NOMO-1 treated with dmso at 0.1 percent for 144 hours (cell line): Measurements from ENCODE around the gene PRKG1.
"Not testable (repeated sequence)": the region's sequence is repeated elsewhere in the genome, so short reads cannot be mapped to it uniquely, and the experiment has no call there.

Experiments
- DNase-seq: peaks from one replicate; lab custom pipeline; 2025; ENCODE audit not compliant: unreplicated experiment; lab: John Stamatoyannopoulos, UW

The PRKG1 gene

DNA sequence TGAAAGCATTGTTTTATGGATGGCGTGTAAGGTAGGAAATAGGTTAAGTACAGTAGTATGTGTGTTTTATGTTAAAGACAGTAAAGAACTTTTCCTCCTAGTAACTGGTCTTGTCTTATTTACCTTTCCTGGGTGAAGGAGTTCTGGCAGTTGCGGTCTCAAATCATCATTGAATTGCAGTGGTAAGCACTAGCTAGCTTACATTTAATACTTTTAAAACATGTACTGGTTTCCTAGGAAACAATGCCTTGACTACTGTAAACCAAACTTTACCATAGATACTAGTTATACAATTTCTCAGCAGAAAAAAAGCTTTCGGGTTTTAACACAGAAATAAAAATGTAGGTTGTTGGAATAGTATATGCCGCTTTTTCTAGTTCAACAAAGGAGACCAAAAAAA lies 37.7 kb downstream of the PRKG1 start:
- DNase-seq: no peak

DNA sequence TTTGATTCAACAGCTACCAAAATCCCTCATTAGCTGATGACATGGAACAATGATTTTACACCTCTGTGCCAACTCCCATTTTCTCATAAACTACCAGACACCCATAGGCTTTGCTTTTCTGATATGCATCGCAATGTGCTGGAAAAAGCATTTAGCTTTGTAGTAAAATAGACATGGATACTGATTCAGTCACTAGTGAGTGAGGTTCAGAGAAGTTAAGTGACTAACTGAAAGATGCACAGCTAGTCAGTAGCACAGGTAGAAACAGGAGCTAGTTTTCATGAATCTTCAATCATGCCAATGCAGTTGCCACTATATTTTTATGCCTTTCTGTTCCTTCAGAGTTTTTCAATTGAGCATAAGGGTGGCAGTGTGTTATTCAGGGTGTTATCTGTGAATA lies 38.7 kb downstream of the PRKG1 start:
- DNase-seq: no peak

DNA sequence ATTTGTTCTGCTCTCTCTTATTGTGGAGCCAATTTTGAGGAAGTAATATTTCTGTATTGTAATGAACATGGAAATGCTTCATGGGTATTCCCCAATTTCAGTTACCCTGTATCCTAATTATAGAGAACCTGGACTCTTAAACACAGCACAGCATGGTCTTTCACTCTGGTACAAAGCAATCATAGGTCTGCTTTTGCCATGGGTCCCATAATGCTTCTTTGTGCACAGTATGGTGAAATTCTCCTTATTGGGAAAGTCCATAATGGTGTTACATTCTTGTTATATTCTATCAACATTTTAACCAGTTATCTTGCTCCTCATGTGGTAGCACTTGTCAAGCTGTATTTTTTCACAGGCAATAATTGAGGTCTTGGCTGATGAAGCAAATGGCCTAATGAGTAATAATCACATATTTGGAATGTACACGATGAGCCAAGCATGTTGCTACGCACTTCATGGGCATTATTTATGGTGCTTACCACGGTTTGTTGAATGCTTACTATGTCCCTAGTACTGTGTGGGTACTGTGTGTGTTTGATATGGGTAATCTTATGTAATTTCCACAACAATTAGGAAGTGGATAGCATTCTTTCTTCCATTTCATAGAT lies 42.9 kb downstream of the PRKG1 start:
- no peak for DNase-seq

DNA sequence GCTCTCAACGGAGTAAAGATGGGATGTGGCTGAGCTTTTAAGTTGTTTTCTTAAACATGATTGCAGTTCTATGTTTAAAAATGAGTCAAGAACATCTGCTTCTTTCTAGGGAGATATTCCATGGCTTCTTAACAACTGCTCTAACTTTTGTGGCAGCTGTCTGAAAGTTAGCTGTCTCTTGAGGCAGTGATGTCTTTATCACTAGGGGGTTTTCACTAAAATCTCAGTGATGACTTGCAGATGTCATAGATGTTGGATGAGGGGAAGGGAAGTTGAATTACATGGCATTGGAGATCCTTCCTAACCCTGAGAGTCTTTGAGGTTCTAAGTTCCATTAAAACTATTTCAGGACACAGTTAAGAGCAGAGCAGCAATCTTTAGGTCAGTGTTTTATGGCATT lies 43.5 kb downstream of the PRKG1 start:
- no peak for DNase-seq

DNA sequence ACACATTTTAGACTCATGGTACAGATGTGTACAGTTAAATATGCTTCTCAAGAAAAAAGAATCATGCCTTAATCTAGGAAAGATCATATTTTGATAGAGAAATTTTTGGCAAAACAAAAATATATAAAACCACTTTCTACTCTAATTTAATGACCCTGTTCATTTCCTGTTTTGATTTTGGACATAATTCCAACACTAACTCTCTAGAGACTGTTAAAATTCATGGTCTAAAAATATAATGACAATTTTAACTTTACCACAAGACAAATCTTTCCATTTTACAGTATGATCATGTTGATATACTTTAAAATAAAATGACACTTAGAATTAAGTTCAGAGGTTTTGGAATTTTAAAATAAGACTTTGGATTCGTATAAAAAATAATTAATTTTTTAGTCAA lies 45.2 kb downstream of the PRKG1 start:
- no peak for DNase-seq

DNA sequence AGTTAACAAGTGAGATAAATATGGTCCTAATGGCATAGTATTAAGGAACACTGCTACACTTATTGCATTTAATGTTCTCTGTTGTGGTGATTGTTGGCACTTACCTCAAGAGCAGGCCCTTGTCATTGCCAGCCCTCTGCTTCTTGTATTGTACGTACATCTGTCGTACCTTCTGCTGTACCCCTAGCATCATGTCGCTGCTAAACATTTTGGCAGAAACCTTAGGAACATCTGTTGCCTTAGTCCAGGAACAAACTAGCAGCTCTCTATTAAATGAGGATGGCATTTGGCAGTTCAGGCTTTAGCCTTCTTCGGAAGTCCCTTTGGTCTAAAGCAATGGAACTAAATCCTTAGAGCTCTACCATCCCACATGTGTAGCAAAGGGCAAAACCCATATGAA lies 47.6 kb downstream of the PRKG1 start:
- DNase-seq: no peak

DNA sequence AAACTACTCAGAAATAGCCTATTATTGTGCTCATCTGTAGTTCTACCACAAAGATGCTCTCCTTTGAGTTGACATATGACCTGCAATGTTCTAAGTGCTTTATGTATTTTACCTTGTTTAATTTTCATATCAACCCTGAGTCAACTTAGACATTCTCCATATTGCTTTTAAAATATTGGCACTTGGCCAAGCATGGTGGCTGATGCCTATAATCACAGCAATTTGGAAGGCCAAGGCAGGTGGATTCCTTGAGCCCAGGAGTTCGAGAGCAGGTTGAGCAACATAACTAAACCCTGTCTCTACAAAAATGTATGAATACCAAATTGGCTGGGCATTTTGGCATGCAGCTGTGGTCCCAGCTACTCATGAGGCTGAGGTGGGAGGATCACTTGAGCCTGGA lies 50.6 kb downstream of the PRKG1 start:
- no peak for DNase-seq

DNA sequence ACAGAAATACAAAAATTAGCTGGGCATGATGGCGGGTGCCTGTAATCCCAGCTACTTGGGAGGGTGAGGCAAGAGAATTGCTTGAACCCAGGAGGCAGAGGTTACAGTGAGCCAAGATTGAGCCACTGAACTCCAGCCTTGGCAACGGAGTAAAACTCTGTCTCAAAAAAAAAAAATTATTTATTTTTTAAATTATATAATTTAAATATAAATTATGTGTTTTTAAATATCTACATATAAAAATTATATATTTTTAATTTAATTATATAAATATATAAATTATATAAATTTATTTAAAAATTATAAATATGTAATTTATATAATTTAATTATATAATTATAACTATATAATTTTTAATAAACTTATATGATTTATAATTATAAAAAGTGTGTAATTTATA lies 51.2 kb downstream of the PRKG1 start:
- DNase-seq: no peak

DNA sequence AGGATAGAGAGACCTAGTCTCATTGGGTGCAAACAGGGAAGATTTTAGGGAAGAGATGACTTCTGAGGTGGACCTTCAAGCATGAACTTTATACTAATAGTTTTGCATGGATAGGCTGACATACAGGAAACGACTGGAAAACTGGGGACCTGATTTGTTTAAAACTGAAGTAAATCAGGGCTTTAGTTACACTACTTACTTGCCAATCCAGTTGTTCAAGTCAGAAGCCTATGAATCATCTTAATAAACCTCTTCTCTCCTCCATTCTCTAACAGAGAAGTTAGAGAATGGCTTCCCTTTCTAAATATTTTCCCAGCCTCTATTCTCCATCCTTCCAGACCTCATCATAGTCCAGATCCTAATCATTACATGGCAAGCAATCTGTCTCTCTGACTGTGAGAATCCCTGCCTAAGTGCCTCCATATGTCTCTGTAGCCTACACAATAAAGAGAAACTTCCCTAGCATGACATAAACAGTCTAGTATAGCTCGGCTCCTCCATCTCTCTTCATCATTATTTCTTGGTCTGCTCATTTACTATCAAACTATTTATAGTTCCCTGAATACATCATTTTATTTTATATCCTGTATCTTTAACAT lies 55.8 kb downstream of the PRKG1 start:
- no peak for DNase-seq

DNA sequence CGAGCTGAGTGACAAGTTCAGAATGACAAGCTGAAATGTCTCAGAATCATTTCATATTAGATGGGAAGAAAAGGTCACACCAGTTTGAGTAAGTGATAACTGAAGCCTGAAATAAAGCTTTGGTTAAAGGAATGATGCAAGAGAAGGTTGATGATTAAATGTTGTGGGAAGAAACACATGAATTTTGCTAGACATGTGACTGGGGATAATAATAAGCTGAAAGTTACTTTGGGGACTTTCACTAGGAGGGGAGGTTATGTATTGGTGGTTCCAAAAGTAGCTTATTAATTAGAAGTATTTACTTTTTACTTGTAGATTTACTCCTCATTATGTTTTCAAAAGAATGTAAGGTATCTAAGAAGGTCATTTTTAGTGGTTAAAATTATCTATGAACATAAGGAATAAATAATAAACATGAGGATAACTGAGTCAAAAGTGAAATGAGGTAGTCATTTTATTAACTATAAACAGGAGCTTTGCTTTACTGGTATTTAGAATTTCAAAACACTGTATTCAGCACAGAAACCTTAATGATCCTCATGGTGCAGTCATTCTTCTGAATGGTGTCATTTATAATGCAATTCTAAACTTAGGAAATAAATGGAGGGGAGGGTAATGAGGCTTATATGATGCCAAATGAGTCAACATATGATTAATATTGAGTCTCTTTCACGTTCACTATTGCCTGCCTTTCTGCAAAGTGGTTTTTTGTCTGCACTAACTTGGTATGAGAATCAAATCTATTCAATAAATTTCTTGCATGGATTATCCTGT lies 63.7 kb downstream of the PRKG1 start:
- DNase-seq: no peak

DNA sequence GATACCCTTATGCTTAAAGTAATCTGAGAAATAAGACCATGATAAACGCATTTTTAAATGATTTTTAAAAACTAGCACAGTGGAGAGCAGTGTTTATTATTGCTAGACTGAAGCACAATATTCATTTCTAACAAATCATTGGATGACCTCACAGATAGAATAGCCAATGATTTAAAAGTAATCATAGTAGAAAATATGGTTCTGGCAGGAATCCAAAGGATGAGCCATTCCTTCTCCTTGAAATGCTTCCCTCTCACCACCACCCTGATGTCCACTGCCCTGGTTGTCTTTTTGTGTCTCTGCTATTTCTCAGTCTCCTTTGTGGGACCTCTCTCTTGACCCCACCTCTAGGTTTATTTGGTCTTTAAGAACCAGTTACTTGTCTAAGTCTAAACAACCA lies 64.9 kb downstream of the PRKG1 start:
- no peak for DNase-seq

DNA sequence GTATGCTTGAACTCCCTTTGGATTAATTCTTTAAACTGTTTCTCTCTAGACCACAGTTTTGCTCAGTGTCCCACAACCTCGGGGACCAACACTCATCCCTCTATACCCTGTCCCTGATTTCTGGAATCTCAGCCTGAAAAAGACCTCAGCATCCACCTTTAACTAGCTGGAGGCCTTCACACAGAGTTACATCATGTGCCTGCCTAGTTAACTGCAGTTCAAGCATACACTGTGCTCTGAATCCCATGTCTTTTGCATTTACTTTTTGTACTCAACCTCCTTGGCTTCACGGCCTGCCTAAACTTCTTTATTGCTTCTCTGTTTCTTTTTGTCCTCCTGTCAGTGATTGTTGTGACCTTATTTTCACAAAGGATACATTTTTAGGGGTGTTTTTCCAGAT lies 66.7 kb downstream of the PRKG1 start:
- DNase-seq: no peak

DNA sequence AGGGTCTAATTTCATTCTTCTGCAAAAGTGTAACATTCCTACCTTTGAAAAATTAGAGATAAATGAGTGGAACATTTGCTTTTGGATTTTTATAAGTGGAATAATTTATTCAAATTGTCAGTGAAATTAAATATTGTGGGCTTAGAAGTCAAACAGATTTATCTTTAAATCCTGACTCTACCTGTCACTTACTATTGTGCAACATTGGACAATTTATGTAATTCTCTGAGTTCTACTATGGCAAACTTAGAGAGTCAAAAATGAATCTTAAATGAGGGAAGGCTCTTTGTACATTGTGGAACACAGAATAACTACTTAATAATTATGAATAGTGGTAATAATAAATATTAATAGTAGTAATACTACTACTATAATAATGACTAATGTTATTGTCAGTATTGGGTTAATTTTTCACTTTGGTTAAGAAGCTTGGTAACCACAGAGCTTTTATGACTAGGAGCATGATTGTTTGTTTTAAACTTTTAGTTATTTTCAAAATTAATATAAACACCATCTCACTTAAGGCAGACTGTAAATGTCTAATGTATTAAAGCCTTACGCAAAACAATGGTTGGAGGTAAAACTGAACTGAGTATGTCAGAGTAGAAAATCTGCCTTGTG lies 70.0 kb downstream of the PRKG1 start:
- no peak for DNase-seq

DNA sequence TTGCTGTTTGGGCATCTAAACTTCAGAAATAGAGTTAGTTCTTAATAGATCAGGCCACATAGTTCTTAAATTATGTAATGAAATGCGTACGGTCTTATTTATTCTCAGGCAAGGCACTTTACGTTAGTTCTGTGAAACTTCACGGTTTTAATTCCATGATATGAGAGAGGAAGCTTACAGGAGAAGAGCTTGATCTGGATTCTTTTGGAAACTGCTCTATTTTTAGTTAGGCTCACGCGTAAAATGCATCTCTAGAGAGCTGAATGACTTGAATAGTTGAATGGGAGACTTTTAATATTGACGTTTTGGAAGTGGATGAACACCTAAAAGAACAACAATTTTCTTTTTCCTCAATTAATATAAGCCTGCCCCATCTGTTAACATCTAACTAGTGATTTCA lies 71.1 kb downstream of the PRKG1 start:
- no peak for DNase-seq

DNA sequence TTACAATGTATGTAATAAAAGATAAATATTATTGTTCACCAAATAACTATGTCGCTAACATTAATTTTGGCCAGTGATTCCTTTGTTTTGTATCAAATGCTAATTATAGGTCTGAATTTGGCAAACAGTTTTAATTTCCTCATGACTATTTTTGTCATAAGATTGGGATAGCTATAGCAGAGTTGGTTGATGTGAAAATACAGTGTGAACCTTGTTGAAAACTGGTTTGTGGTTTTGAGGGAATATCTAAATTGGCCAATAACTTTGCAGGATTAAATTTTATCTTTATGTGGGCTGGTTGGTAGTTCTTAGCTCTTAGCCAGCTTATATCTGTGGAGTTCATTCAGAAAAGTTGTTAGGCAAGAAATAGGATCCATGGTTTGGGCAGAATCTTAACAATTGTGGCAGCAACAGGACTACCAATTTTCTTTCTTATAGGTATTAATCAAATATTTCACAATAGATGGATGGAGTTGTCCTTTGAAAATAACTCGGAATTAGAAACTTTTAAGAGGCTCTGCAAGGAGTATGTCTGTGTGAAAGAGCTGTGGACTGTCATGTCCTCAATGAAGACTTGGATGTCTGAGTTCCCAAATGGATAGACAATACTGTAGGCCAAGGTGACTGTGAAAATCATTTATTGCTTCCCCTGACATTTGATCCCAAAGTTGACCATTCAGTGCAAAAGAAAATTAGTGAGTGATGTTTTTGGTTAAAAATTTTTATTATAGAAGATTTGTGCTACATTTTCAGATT lies 73.5 kb downstream of the PRKG1 start:
- no peak for DNase-seq

DNA sequence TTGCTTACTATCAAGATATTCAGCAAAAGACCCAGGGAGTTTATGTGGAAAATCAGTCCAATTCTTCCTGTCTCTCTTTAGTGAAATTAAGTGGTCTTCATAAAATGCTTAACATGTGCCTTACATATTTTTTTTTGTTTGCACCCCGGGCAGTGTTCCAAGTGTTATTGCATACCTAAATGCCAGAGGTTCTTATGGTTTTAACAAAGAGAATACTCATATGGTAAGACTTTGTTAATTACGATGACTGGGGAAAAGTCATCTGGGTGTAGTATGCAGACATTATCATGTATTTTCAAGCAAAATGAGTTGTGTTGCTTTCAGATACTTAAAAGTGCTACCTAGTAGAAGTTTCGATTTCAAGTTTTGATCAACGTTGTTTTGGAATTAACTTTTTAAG lies 82.6 kb downstream of the PRKG1 start:
- DNase-seq: no peak

DNA sequence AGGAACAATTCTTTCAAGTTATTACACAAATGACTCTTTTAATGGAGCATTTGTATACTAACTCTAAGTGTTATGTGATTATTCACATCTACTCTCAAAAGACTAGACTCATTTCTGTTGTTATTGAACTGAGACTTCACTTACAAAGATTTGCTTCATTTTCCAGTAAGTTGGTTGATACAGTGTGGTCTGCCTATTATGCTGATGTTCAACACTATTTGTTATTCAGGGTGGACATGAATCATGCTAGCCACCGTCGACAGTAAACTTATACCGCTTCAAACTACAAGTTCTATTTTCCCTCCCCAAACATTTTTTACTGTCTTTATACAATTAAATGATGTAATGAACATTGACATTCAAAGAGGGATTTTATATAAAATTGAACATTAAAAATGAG lies 84.5 kb downstream of the PRKG1 start:
- DNase-seq: no peak

DNA sequence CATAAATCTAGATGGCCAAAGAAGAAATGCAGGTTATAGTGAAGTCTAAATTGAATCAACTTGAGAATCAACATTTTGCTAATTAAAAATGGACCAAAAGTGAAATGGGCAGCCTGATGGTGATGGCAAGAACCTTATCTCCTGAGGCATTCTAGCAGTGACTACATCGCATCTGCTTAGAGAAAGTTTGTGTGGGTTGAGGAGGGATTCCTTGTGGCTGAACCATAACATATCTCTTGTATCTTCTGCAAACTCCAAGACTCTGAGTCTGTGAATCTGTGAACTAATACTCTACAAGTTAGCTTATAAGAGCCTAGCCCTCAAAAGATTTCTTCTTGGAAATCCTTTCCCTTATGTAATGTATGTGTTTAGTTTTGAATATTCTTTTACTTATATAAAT lies 85.6 kb downstream of the PRKG1 start:
- DNase-seq: no peak

DNA sequence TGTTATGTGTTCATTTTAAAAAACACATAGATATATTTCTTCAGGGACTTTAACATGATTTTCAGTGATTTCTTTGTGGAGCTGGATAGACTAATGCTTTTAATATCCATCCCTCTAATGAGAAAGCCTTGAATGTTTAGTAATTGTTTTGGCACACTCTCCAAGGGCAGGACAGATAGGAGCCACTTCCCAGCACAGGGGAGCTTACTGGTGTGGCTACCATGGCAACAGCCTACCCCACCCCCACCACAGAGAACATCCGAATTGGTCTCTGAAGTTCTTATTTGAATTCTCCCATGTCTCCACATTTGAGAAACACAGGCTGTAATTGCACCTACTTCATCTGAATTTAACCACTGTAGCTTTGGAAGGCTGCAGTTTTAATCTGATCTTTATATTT lies 87.7 kb downstream of the PRKG1 start:
- no peak for DNase-seq

DNA sequence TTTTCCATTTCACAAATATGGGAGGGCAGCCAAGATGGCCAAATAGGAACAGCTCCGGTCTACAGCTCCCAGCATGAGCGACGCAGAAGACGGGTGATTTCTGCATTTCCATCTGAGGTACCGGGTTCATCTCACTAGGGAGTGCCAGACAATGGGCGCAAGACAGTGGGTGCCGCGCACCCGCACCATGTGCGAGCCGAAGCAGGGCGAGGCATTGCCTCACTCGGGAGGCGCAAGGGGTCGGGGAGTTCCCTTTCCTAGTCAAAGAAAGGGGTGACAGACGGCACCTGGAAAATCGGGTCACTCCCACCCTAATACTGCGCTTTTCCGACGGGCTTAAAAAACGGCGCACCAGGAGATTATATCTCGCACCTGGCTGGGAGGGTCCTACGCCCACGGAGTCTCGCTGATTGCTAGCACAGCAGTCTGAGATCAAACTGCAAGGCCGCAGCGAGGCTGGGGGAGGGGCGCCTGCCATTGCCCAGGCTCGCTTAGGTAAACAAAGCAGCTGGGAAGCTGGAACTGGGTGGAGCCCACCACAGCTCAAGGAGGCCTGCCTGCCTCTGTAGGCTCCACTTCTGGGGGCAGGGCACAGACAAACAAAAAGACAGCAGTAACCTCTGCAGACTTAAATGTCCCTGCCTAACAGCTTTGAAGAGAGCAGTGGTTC lies 89.2 kb downstream of the PRKG1 start:
- not testable (repeated sequence) for DNase-seq
